HG03108 (cell line): ENCODE data around the gene MTA1.

ENCODE experiments used
- ATAC-seq: cut with Tn5 transposase; IDR thresholded peaks from one replicate; pipeline ENCODE4 v1.9.1; 2021; ENCODE audit warnings: moderate library complexity; ENCODE audit not compliant: unreplicated experiment

The MTA1 gene

DNA sequence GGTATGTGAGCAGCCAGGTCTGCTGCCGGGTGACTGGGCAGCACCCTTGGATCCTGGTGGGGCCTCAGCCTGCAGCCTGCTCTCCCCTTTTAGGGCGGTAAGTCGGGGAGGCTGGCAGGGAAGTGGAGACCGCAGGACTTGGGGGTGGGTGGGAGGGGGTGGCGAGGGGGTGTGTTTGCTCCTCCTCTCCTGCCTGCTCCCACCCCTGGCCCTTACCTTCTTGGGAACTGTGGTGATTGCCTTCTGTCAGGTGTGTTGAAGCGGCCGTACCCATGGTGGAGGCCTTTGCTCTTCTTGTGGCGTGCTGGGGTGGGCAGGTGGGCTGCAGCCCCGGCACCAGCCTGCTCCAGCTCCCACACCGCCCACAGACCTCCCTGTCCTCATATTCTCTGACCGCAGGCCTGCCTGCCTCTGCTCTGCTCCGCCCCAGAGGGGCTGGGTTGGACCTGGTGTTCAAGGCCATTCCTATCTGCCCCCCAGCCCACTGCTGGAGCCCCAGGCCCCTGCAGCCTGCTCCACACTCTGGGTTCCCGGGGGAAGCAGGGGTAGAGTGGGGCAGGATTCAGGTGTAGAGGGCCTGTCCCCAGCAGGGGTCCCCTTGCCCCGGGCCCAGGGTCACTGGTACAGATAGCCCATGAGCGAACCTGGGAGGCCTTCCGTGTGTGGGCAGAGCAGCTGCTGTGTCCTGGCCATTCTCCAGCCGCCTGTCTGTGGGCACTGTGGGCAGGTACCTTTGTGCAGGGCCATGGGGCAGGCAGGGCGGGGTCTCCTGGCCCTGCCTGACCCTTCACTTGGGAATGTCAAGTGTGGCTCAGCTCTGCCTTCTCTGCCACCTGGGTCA is 76.6 kb downstream of the MTA1 start:
- no peak for ATAC-seq

GRCh38 chr14:105496831-105497591 is 77.4 kb downstream of the MTA1 start:
- ATAC-seq, result no peak

DNA sequence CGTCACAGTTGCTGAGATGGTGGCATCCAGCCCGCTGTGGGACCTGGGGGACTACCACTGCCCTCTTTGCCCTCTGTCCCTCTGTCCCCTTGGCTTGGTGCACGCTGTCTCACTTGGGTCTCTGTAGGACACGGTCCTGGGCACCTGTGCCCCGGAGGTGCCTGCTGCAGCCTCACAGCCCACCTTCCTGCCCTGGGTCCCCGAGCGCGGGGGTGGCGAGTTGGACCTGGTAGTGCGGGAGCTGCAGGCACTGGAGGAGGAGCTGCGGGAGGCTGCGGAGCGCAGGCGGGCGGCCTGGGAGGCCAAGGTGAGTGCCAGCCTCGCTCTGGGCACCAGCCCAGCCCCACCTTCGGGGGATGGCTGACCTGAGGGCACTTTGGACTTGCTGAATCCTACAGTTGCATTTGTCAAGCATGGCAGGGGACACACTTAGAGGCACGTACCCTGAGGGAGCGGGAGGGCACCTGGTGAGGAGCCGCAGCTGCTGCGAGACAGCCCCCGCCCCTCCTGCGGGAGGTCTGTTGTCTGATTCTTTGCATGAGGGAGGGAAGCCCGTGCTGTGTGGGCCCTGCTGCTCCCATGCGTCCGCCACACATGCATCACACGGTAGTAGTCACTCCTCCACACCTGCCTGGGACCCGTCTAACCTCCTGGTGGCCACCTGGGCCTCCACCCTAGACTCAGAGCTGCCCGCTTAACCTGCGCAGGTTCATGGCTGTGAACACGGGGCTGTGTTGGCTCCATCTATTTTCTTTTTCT is 78.2 kb downstream of the MTA1 start:
- ATAC-seq, result no peak

DNA sequence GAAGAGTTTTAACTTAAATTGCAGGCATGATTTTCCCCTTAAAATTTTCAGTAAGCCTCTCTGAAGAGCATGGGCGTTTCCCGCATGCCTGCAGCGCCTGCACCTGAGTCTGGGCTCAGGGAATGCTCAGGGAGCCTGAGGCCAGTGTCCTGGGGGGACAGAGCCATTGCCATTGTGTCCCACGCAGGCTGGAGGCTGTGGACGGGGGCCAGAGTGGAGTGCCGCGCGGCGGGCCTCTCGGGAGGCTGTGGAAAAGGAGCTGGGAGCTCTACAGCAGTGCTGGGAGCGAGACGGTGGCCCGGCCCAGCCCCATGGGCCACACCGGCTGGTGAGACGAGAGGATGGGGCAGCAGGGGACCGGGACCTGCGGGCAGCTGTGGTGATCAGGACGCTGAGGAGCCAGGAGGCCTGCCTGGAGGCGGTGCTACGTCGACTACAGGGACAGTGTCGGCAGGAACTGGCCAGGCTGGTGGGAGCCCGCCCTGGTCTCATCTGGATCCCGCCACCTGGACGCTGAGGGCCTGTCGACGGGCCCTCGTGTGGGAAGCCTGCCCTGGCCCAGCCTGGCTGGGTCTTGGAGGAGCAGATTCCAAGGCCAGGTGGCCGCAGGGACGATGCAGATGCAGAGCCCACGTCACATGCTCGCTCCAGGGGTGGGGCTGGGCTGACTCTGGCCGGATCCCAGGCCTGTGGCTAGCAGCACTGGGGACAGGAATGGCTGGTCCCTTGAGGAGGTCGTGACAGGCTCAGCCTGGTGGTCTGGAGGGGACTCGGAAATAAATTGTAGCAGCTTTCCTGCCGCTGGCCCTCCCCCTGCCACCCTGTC is 79.0 kb downstream of the MTA1 start:
- ATAC-seq, result no peak

DNA sequence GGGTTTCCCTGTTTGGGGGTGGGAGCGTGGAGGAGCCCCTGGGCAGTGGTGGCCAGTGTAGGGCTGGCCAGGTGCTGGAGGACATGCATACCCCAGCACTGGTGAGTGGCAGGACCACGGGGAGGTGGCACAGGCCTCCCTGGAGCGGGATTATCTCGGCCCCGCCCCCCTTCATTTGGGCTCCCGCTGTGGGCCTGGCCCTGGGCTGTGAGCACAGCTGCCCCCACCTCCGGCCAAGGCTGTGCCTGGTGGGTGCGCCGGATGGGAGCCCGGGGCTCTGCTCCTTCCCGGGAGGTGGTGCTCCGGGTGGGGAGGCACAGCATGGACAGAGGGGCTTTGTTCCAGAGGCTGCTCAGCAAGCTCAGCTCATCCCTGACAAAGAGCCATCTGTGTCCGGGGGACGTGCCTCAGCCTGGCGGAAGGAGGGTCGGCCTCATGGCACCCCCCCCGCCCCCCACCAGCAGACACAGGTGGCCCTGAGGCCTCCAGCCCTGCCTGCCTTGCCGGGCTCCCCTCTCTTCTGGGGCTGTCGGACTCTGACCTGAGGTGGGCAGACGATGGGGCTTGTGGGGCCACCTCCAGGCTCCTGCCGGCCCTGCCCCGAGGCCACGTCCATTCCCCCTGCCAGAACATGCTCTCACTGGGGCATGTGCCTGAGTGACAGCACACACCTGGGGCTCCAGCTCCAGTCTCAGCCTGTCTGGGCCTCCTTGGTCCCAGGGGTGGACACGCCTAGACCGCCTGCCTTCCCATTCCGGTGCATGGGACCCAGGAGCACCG is 79.8 kb downstream of the MTA1 start:
- no peak for ATAC-seq

DNA sequence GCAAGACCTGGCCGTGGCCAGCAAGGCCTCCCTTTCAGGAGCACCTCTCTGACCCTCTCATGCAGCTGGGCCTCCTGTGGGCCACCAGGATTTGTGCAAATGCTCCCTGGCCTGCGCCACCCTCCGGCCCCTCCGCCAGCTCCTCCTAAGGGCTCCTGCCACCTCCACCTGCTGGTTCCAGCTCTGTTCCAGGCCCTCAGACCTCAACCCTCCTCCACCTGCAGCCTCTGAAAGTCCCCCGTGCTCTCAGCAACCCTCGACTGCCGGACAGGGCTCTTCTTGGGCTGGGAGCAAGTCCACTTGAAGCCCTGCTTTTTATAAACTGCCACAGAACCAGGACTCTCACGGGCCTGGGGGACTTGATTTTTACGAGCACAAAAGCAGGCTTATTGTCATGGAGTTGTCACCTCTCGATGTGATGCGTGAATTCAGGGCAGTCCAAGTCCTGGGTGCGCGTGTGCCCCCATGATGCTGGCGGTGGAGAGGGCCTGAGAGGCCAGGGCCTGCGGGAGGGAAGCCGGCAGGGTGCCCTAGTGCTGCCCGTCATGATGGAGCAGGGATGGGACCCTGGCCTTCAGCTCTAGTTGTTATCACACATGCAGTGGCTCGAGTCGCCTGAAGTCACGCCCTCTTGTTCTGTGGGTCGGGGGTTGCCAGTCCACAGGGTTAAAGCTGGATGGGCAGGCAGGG is 80.6 kb downstream of the MTA1 start:
- no peak for ATAC-seq

- no peak for ATAC-seq
Measured at GRCh38 chr14:105500726-105501101, 81.1 kb downstream of the MTA1 start.

GRCh38 chr14:105501504-105502291 is 82.1 kb downstream of the MTA1 start:
- ATAC-seq, result no peak

DNA sequence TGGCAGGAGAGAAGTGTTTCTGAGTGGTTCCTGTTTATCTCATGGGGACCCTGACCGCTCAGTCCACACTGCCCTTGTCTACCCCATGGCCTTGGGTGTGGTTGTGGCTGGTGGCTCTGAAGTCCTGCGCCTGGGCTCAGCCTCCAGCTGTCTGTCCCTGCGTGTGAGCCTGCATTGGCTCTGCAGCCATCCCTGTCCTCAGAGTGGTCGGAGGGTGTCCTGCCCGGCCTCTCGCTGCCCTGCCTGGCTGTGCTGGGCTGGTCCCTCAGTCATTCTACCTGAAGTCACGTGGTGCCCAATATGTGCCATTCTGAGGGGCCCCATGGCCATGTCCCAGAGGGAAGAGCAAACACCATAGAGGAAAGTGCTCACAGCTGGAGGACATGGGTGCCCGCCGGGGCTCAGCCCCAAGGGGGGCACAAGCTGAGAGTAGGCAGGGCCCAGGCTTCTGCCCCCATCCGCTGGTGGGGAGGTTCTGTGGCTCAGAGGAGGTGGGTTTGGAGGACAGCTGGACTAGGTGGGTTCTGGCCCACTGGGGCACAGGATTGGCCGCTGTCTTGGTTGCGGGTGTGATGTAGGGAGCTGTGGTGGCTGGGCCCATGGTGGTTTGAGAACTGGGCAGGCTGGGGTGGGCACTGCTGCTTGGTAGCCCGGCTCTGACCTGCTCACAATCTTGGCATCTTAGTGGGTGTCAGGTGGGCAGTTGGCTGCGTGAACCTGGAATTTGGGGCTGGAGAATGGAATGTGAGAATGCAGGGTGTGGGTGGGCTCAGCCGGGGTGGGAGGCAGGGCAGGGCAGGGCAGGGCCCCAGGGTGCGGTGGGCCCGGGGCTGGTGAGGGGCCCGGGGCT is 83.0 kb downstream of the MTA1 start:
- no peak for ATAC-seq

DNA sequence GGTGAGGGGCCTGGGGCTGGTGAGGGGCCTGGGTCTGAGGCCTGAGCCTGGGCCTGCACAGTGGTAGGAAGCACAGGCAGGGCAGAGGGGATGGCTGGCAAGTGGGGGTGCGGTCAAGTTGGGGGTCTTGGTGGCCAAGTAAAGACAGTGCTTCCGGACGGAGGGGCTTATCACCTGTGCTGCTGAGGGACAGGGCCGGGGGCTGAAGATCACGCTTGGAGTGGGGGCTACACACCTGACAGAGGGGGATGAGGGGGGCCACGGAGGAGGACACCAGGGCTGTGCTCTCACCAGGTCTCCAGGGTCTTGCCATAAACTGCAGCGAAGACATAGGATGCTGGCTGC is 83.6 kb downstream of the MTA1 start:
- ATAC-seq, result no peak

GRCh38 chr14:105503935-105504692 is 84.5 kb downstream of the MTA1 start:
- ATAC-seq, result no peak

DNA sequence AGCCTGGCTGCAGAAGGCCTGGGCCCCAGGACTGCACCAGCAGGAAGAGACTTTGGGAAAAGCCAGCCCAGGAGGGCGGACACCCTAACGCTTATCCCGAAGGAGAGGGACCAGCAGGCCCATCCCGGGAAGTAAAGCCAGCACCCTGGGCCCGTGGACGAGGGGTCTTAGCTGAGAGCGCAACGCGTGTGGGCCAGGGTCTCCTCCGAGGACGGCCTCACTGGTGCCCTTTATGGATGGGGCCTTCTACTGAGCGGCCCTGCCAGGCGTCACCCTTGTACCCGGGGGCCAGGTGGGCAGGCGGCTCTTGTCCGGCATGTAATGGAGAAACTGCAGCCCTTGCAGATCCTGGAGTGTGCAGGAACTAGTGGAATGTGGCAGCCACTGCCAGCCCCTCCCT is 85.5 kb downstream of the MTA1 start:
- ATAC-seq, result no peak

DNA sequence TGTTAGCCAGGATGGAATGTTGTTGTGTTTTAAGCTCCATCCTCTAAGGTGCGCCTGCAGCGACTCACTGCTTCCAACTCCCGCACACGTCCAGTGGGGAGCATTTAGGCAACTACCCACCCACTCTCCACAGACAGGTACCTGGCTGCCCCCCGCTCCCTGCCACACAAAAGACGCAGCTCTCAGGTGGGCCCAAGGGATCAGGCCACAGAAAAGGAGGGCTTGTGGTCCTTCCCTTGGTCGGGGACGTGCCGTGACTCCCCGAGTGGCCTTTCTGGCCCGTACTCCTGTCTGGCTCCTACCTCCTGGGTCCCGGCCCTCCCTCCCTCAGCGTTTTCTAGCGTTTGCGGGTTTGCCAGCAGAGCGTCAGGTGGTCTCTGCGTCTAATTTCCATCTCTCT is 87.6 kb downstream of the MTA1 start:
- ATAC-seq, result no peak

- no peak for ATAC-seq
Measured at GRCh38 chr14:105508069-105508468, 88.4 kb downstream of the MTA1 start.

DNA sequence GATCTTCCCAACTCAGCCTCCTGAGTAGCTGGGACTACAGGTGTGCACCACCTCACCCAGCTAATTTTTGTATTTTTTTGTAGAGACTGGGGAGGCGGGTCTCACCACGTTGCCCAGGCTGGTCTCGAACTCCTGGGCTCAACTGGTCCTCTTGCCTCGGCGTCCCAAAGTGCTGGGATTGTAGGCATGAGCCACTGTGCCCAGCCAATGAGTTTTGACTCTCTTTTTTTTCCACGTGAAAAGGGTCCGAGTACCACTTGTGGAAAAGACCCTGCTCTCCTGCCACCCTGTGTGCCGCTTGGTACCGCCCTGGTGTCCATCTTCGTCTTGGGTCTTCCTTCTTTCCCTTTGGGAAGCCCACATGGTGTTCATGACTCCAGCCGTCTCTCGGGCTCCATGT is 89.0 kb downstream of the MTA1 start:
- no peak for ATAC-seq

DNA sequence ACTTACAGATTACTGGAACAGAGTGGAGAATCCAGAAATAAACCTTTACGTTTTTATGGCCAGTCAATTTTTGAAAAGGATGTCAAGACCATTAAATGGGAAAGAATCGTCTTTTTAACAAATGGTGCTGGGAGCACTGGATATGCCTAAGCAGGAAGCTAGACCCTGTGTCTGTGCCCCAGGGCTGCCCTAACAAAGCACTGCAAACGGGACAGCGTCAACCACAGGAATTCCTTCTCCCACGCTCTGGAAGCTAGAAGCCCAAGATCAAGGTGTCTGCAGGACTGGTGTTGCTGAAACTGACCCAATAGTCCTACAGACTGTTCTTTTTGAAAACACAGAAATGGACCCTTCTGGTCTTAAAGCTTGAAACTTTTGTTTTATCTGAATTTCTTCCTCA is 97.5 kb downstream of the MTA1 start:
- ATAC-seq, result no peak
